ENCODE results near the gene PID1. TPM values are rescaled to one million over a fixed set of nuclear protein-coding genes. Genes with fewer than 3 reads are reported as not detected.
A peak's percentile ranks its signal among the peaks of the same experiment; 100 is the strongest.

The PID1 gene
- polyA plus RNA-seq, 3 donors, result 61.8 to 117 (median 62.3) TPM

DNA sequence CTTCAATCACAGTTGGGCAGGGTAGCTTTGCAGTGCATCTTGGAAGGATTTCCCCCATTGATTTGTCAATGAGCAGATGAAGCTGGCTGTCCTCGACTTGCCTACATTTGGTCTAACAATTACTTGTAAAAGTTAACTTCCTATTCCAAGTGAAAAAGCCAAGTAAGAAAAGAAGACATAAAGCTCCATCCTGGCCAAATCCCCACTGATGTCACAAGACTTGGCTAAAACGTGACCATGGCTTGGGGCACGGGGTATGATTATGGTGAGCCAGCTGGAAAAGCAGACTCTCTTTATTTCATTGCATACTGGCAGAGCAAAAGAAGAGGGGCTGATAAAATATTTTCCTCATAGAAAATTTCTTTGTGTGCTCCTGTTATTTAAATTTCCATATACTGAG lies 25.4 kb upstream of the PID1 start:
- peak overlapping the region; percentile 16 to 60 for H3K4me3 Mint-ChIP-seq
- H3K27ac ChIP-seq (ENCODE audit: low read depth in 1 of 2, low read length in 2 of 2), result peak overlapping the region; percentile 84 to 96
- H3K36me3 ChIP-seq (replicated peaks in 1 of 2; ENCODE audit: control insufficient read depth in 1 of 2, insufficient read depth in 2 of 2, low read length in 2 of 2), result no peaks in the 10 kb centered on the region
- H4K20me1 ChIP-seq (ENCODE audit: insufficient read depth, low read length), result no peaks in the 10 kb centered on the region
- H3K4me2 ChIP-seq (replicated peaks; ENCODE audit: extremely low read depth, low read length, poor library complexity, severe bottlenecking), result peak overlapping the region; percentile 37
- TF ChIP-seq, protein P1, sequence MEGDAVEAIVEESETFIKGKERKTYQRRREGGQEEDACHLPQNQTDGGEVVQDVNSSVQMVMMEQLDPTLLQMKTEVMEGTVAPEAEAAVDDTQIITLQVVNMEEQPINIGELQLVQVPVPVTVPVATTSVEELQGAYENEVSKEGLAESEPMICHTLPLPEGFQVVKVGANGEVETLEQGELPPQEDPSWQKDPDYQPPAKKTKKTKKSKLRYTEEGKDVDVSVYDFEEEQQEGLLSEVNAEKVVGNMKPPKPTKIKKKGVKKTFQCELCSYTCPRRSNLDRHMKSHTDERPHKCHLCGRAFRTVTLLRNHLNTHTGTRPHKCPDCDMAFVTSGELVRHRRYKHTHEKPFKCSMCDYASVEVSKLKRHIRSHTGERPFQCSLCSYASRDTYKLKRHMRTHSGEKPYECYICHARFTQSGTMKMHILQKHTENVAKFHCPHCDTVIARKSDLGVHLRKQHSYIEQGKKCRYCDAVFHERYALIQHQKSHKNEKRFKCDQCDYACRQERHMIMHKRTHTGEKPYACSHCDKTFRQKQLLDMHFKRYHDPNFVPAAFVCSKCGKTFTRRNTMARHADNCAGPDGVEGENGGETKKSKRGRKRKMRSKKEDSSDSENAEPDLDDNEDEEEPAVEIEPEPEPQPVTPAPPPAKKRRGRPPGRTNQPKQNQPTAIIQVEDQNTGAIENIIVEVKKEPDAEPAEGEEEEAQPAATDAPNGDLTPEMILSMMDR (IDR thresholded peaks at IDR 0.05), result no peak
- DNase-seq, result peak in 2 of 3 donors; percentile 47 to 59
- H3K9me3 ChIP-seq (replicated peaks in 1 of 2; ENCODE audit: control insufficient read depth in 1 of 2, insufficient read depth in 1 of 2, low read length in 2 of 2), result no peaks in the 10 kb centered on the region
- no peaks in the 10 kb centered on the region for H3K27me3 ChIP-seq (ENCODE audit: control insufficient read depth in 2 of 2, insufficient read depth in 2 of 2, low read length in 2 of 2)
- peaks cover 0 to 6% (median 2%) of the 10 kb centered on the region in 3 donors for H3K27me3 Mint-ChIP-seq (ENCODE audit: low read depth in 3 of 3)
- H2AFZ ChIP-seq (ENCODE audit: insufficient read depth, low read depth, low read length, poor library complexity, severe bottlenecking), result no peak overlapping the region
- peak overlapping the region; percentile 60 for H3K9ac ChIP-seq (ENCODE audit: insufficient read depth, low read length, poor library complexity, severe bottlenecking)
- H3K79me2 ChIP-seq (ENCODE audit: insufficient read depth, low read length), result no peaks in the 10 kb centered on the region
- H3K27ac Mint-ChIP-seq, result peak overlapping the region; percentile 95 to 100 (median 98)
- peaks cover 0 to 7% (median 4%) of the 10 kb centered on the region in 7 donors for H3K9me3 Mint-ChIP-seq
- peaks cover 69 to 73% of the 10 kb centered on the region in 2 donors for H3K4me1 ChIP-seq (ENCODE audit: control insufficient read depth in 1 of 2, insufficient read depth in 2 of 2, low read length in 2 of 2)
- peak overlapping the region in 1 of 3 experiments; percentile 40 for H3K4me3 ChIP-seq (replicated peaks in 1 of 3; ENCODE audit: low read depth in 2 of 3, low read length in 3 of 3)
- peaks cover 64% of the 10 kb centered on the region for H3K4me1 Mint-ChIP-seq
- peaks cover 10 to 17% of the 10 kb centered on the region in 2 donors for H3K36me3 Mint-ChIP-seq
- WGBS (ENCODE audit: insufficient coverage), result no CpG with 5 or more reads among the region's 3 CpGs
- intact Hi-C loops (cut with micrococcal nuclease), result no loop called here

DNA sequence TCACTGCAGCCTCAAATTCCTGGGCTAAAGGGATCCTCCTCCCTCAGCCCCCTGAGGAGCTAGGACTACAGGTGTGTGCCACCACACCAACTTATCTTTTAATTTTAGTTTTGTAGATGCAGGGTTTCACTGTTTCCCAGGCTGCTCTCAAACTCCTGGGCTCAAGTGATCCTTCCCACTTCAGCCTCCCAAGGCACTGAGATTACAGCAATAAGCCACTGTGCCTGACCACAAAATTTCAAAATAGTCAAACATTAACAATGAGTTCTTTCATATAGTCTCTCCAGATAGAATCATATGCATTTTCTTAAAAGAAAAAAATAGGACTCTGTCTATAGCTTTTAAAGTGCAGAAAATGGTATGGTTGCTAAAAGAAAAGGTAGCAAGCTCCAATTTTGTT lies 24.9 kb upstream of the PID1 start:
- intact Hi-C loops (cut with micrococcal nuclease), result no loop called here
- Histone ChIP-seq H3K36me3 (replicated peaks in 1 of 2; ENCODE audit: control insufficient read depth in 1 of 2, insufficient read depth in 2 of 2, low read length in 2 of 2) (no peaks in the 10 kb centered on the region), H3K4me1 (ENCODE audit: control insufficient read depth in 1 of 2, insufficient read depth in 2 of 2, low read length in 2 of 2) (peaks cover 63 to 67% of the 10 kb centered on the region in 2 donors), H3K9me3 (replicated peaks in 1 of 2; ENCODE audit: control insufficient read depth in 1 of 2, insufficient read depth in 1 of 2, low read length in 2 of 2) (peaks cover 0 to 3% of the 10 kb centered on the region in 2 donors), H3K4me3 (replicated peaks in 1 of 3; ENCODE audit: low read depth in 2 of 3, low read length in 3 of 3) (peak overlapping the region in 1 of 3 experiments; percentile 40), H3K27me3 (ENCODE audit: control insufficient read depth in 2 of 2, insufficient read depth in 2 of 2, low read length in 2 of 2) (no peaks in the 10 kb centered on the region), H3K4me2 (replicated peaks; ENCODE audit: extremely low read depth, low read length, poor library complexity, severe bottlenecking) (peak overlapping the region; percentile 37), H3K9ac (ENCODE audit: insufficient read depth, low read length, poor library complexity, severe bottlenecking) (peak overlapping the region; percentile 60), H3K79me2 (ENCODE audit: insufficient read depth, low read length) (no peaks in the 10 kb centered on the region), H3K27ac (ENCODE audit: low read depth in 1 of 2, low read length in 2 of 2) (peak overlapping the region; percentile 84 to 96), H2AFZ (ENCODE audit: insufficient read depth, low read depth, low read length, poor library complexity, severe bottlenecking) (no peak overlapping the region), H4K20me1 (ENCODE audit: insufficient read depth, low read length) (no peaks in the 10 kb centered on the region)
- Mint-ChIP-seq H3K27me3 (ENCODE audit: low read depth in 3 of 3) (peaks cover 0 to 6% (median 2%) of the 10 kb centered on the region in 3 donors), H3K4me1 (peaks cover 58% of the 10 kb centered on the region), H3K9me3 (peaks cover 0 to 7% (median 3%) of the 10 kb centered on the region in 7 donors), H3K27ac (peak overlapping the region; percentile 95 to 100 (median 98)), H3K36me3 (peaks cover 10 to 17% of the 10 kb centered on the region in 2 donors), H3K4me3 (peak overlapping the region; percentile 16 to 26)
- DNase-seq, result peak; percentile 54 to 73 (median 60)
- TF ChIP-seq, protein P1 (IDR thresholded peaks at IDR 0.05), result no peak
